H1 (cell line): ENCODE measurements around the gene CLNS1A. TPM values are rescaled to one million over a fixed set of nuclear protein-coding genes. Genes with fewer than 3 reads are reported as not detected.
A peak's percentile ranks its signal among the peaks of the same experiment; 100 is the strongest.

ENCODE experiments used
- CTCF ChIA-PET: fragments of 300-600 bp; sonication (Branson Sonifier 250); formaldehyde crosslinking; loops from one replicate; lab custom pipeline; 2021; ENCODE audit not compliant: partially characterized antibody; lab: Charles Lee
- POLR2A ChIA-PET: fragments of 300-600 bp; sonication (Branson Sonifier 250); formaldehyde crosslinking; loops from one replicate; lab custom pipeline; 2021; ENCODE audit warnings: inconsistent platforms; ENCODE audit not compliant: partially characterized antibody; lab: Charles Lee
- DNase-seq, 2 experiments: peaks; one replicate each; pipeline versions ENCODE4 v3.0.0 to v3.0.0-alpha.2; 2010 to 2022; ENCODE audit warnings: low spot score in 2 of 2, low read depth in 1 of 2, mixed read lengths in 1 of 2
- FAIRE-seq: peaks from 2 replicates; lab custom pipeline; 2011; peaks lifted over from hg19 to GRCh38; lab: Jason Lieb, UNC
- H2AFZ ChIP-seq: 2 replicates; pipeline ENCODE4 v1.8.1; 2012; ENCODE audit warnings: low read length, inconsistent platforms
- H2AK5ac ChIP-seq: 2 replicates; pipeline ENCODE4 v1.6.1; 2013; ENCODE audit warnings: low read depth, low read length
- H2BK120ac ChIP-seq: replicated peaks from 2 replicates; pipeline ENCODE3; 2013; ENCODE audit warnings: low read depth, low read length, inconsistent platforms
- H2BK12ac ChIP-seq: 2 replicates; pipeline ENCODE4 v1.6.1; 2013; ENCODE audit warnings: low read depth, low read length
- H2BK15ac ChIP-seq: 2 replicates; pipeline ENCODE4 v1.6.1; 2013; ENCODE audit warnings: low read length
- H2BK20ac ChIP-seq: 2 replicates; pipeline ENCODE4 v1.6.1; 2013; ENCODE audit warnings: low read length
- H2BK5ac ChIP-seq: 2 replicates; pipeline ENCODE4 v1.6.1; 2013; ENCODE audit warnings: low read depth, low read length
- H3K14ac ChIP-seq: 2 replicates; pipeline ENCODE4 v1.6.1; 2013; ENCODE audit warnings: inconsistent platforms; ENCODE audit not compliant: insufficient read length
- H3K18ac ChIP-seq: 2 replicates; pipeline ENCODE4 v1.6.1; 2013; ENCODE audit warnings: low read length; ENCODE audit errors: extremely low read depth
- H3K23ac ChIP-seq: 2 replicates; pipeline ENCODE4 v1.6.1; 2013; ENCODE audit warnings: inconsistent platforms; ENCODE audit not compliant: insufficient read length
- H3K23me2 ChIP-seq: 2 replicates; pipeline ENCODE4 v1.6.1; 2013; ENCODE audit warnings: low read depth, low read length
- H3K27ac ChIP-seq: 2 replicates; pipeline ENCODE4 v1.6.1; 2011; ENCODE audit warnings: low read depth, low read length, inconsistent platforms
- H3K27me3 ChIP-seq, 4 experiments: replicated peaks in 1 of 4; 1 replicate in 1 of 4; 2 replicates in 3 of 4; pipeline versions ENCODE4 v1.6.1 to v1.8.1; 2011 to 2013; ENCODE audit warnings: low read length in 3 of 4, mild to moderate bottlenecking in 3 of 4, inconsistent platforms in 2 of 4, mixed read lengths in 2 of 4, moderate library complexity in 1 of 4; ENCODE audit not compliant: control insufficient read depth in 3 of 4, insufficient read depth in 3 of 4; ENCODE audit errors: extremely low read depth in 1 of 4
- H3K36me3 ChIP-seq, 4 experiments: 2 replicates each; pipeline versions ENCODE4 v1.6.1 to v1.8.1; 2011 to 2013; ENCODE audit warnings: mild to moderate bottlenecking in 4 of 4, low read length in 3 of 4, moderate library complexity in 2 of 4, control low read depth in 1 of 4, inconsistent platforms in 1 of 4; ENCODE audit not compliant: insufficient read depth in 4 of 4, control insufficient read depth in 2 of 4
- H3K4ac ChIP-seq: replicated peaks from 2 replicates; pipeline ENCODE3; 2013; ENCODE audit warnings: low read length, low read depth, mixed read lengths, inconsistent platforms; ENCODE audit not compliant: insufficient read length
- H3K4me1 ChIP-seq, 4 experiments: replicated peaks in 1 of 4; 1 replicate in 1 of 4; 2 replicates in 3 of 4; pipeline versions ENCODE4 v1.6.1 to v1.8.1; 2011 to 2013; ENCODE audit warnings: low read length in 3 of 4, inconsistent platforms in 2 of 4, mixed read lengths in 1 of 4; ENCODE audit not compliant: insufficient read depth in 4 of 4, control insufficient read depth in 3 of 4
- H3K4me2 ChIP-seq, 2 experiments: 2 replicates each; pipeline versions ENCODE4 v1.6.1 to v1.8.1; 2011 to 2013; ENCODE audit warnings: low read depth in 2 of 2, low read length in 2 of 2, control low read depth in 1 of 2, inconsistent platforms in 1 of 2, mild to moderate bottlenecking in 1 of 2; ENCODE audit not compliant: insufficient read depth in 1 of 2
- H3K4me3 ChIP-seq, 4 experiments: fragments of 200-600, 300-600 bp in 1 of 4; sonication (generic), shearing (Covaris generic), sonication (Bioruptor Twin) in 1 of 4; 2 replicates each; pipeline versions ENCODE4 v1.5.1 to v1.8.1; 2011 to 2016; ENCODE audit warnings: low read length in 4 of 4, low read depth in 3 of 4, control low read depth in 2 of 4, inconsistent platforms in 2 of 4, mild to moderate bottlenecking in 2 of 4, mixed read lengths in 1 of 4, moderate library complexity in 1 of 4; ENCODE audit not compliant: insufficient read depth in 2 of 4; ENCODE audit errors: extremely low read depth in 1 of 4
- H3K56ac ChIP-seq: replicated peaks from 2 replicates; pipeline ENCODE3; 2013; ENCODE audit warnings: low read depth, mild to moderate bottlenecking, mixed read lengths, low read length, inconsistent platforms; ENCODE audit not compliant: insufficient read length
- H3K79me1 ChIP-seq: 2 replicates; pipeline ENCODE4 v1.6.1; 2013; ENCODE audit warnings: low read depth, low read length, control low read depth
- H3K79me2 ChIP-seq, 2 experiments: 2 replicates each; pipeline versions ENCODE4 v1.6.1 to v1.8.1; 2012 to 2013; ENCODE audit warnings: low read length in 2 of 2, mild to moderate bottlenecking in 2 of 2, inconsistent platforms in 1 of 2; ENCODE audit not compliant: insufficient read depth in 2 of 2, control insufficient read depth in 1 of 2
- H3K9ac ChIP-seq, 4 experiments: replicated peaks in 1 of 4; 1 replicate in 1 of 4; 2 replicates in 3 of 4; pipeline versions ENCODE4 v1.6.1 to v1.8.1; 2011 to 2013; ENCODE audit warnings: low read depth in 3 of 4, low read length in 3 of 4, control low read depth in 2 of 4, mild to moderate bottlenecking in 2 of 4, moderate library complexity in 2 of 4, inconsistent platforms in 1 of 4; ENCODE audit errors: extremely low read depth in 1 of 4
- H3K9me3 ChIP-seq, 2 experiments: 2 replicates each; pipeline versions ENCODE4 v1.6.1 to v1.8.1; 2012 to 2013; ENCODE audit warnings: mild to moderate bottlenecking in 2 of 2, moderate library complexity in 2 of 2, control low read depth in 1 of 2, inconsistent platforms in 1 of 2, low read depth in 1 of 2, low read length in 1 of 2, mixed read lengths in 1 of 2; ENCODE audit not compliant: insufficient read depth in 2 of 2
- H4K20me1 ChIP-seq, 2 experiments: replicated peaks in 1 of 2; 2 replicates each; pipeline versions ENCODE3 to v1.8.1; 2011 to 2013; ENCODE audit warnings: inconsistent platforms in 2 of 2, low read length in 2 of 2, mild to moderate bottlenecking in 1 of 2; ENCODE audit not compliant: insufficient read depth in 2 of 2, control insufficient read depth in 1 of 2
- H4K5ac ChIP-seq: 2 replicates; pipeline ENCODE4 v1.6.1; 2013; ENCODE audit warnings: low read length, low read depth, mixed read lengths, inconsistent platforms; ENCODE audit not compliant: insufficient read length
- H4K8ac ChIP-seq: 2 replicates; pipeline ENCODE4 v1.8.0; 2013; ENCODE audit warnings: mild to moderate bottlenecking, moderate library complexity, low read length, inconsistent platforms; ENCODE audit not compliant: insufficient read depth; ENCODE audit errors: extremely low read depth
- H4K91ac ChIP-seq: replicated peaks from 2 replicates; pipeline ENCODE3; 2013; ENCODE audit warnings: low read length, mixed read lengths, inconsistent platforms; ENCODE audit not compliant: insufficient read length
- BRCA1 ChIP-seq: IDR thresholded peaks from 2 replicates; pipeline ENCODE4 v1.6.1; 2012; ENCODE audit warnings: low read depth, low read length, improper control_type of control experiment
- CTCF ChIP-seq, 3 experiments: IDR thresholded peaks; 1 replicate in 2 of 3; 2 replicates in 1 of 3; pipeline versions ENCODE4 v1.5.1 to v1.6.1; 2011; ENCODE audit warnings: low read length in 3 of 3, mild to moderate bottlenecking in 3 of 3, inconsistent platforms in 2 of 3, low read depth in 1 of 3, moderate library complexity in 1 of 3; ENCODE audit not compliant: insufficient read depth in 1 of 3; ENCODE audit errors: control extremely low read depth in 1 of 3
- RAD21 ChIP-seq, 2 experiments: IDR thresholded peaks in 1 of 2; conservative IDR thresholded peaks in 1 of 2; 2 replicates each; pipeline ENCODE4 v1.6.1; 2011; ENCODE audit warnings: low read depth in 2 of 2, low read length in 2 of 2, improper control_type of control experiment in 1 of 2, inconsistent platforms in 1 of 2, mild to moderate bottlenecking in 1 of 2, moderate library complexity in 1 of 2
- SRF ChIP-seq: IDR thresholded peaks from 2 replicates; pipeline ENCODE4 v1.6.1; 2011; ENCODE audit warnings: mild to moderate bottlenecking, low read depth, low read length, moderate library complexity
- WGBS, 2 experiments: shearing (Covaris generic) in 1 of 2; methylation state at CpG; one replicate each; pipeline versions ENCODE4 v1.1.6 to v1.1.7; 2013 to 2015; ENCODE audit warnings: low lambda C conversion rate in 2 of 2, mixed read lengths in 2 of 2, inconsistent platforms in 1 of 2, low coverage in 1 of 2, missing lambda C conversion rate in 1 of 2; ENCODE audit not compliant: insufficient replicate concordance in 2 of 2, insufficient coverage in 1 of 2, insufficient read length in 1 of 2; ENCODE audit errors: extremely low coverage in 1 of 2, missing lambda C conversion rate in 1 of 2; 5-methylcytosine and 5-hydroxymethylcytosine counted together
- polyA plus RNA-seq, 7 experiments: library from polyadenylated mRNA; depleted of rRNA in 3 of 7; stranded (reverse) in 5 of 7; unstranded in 2 of 7; fragments of >200 nt in 5 of 7; fragments of 200-250 nt in 2 of 7; gene quantifications; 1 replicate in 5 of 7; 2 replicates in 1 of 7; 4 replicates in 1 of 7; pipeline versions ENCODE4 v1.2.1 to v1.2.3, GENCODE V29; 2011 to 2013; ENCODE audit warnings: missing spikeins in 2 of 7, mixed read lengths in 2 of 7
- total RNA-seq: library from RNA; stranded (reverse); fragmentation: NEBNext Ultra II Directional; extraction: Animal tissue kit (Norgen Biotek cat#: 25700); gene quantifications from 2 replicates; pipeline ENCODE4 v1.2.1, GENCODE V29; 2021

CLNS1A gene
- total and polyA plus RNA-seq, 2 of the 8 experiments (the other 6 are each of a cell fraction or from before 2014, with no cell fraction given) = 136 to 177 TPM

- Histone ChIP-seq H3K56ac (no peak overlapping the region), H3K23ac (no peak overlapping the region), H3K79me1 (no peaks in the 10 kb centered on the region), H2BK15ac (no peak overlapping the region), H4K91ac (no peak overlapping the region), H2BK5ac (no peak overlapping the region), H4K8ac (no peak overlapping the region), H4K20me1 (no peaks in the 10 kb centered on the region), H3K18ac (no peak overlapping the region), H3K79me2 (no peaks in the 10 kb centered on the region), H3K27ac (no peak overlapping the region), H2BK20ac (no peak overlapping the region), H3K4me2 (no peak overlapping the region), H4K5ac (no peak overlapping the region), H3K23me2 (no peaks in the 10 kb centered on the region), H3K9me3 (no peaks in the 10 kb centered on the region), H3K9ac (no peak overlapping the region), H2AFZ (no peak overlapping the region), H3K27me3 (no peaks in the 10 kb centered on the region), H3K36me3 (peaks cover 9 to 73% (median 48%) of the 10 kb centered on the region in 4 experiments), H3K4ac (no peak overlapping the region), H3K14ac (no peak overlapping the region), H3K4me1 (no peaks in the 10 kb centered on the region), H2BK12ac (no peak overlapping the region), H2AK5ac (no peak overlapping the region), H3K4me3 (no peak overlapping the region), H2BK120ac (no peak overlapping the region)
- TF ChIP-seq CTCF (IDR thresholded peaks at IDR 0.05; ENCODE audit: control extremely low read depth in 1 of 3, insufficient read depth in 1 of 3, low read depth in 1 of 3, low read length in 3 of 3) = peak in 2 of 3 experiments; percentile 37 to 68; a peak in 2 of 4 replicates
- TF ChIP-seq BRCA1 = no peak
- no peak for TF ChIP-seq SRF
- peak; percentile 71 to 75 for TF ChIP-seq RAD21 (IDR thresholded peaks at IDR 0.05 in 1 of 2, conservative IDR thresholded peaks at IDR 0.05 in 1 of 2; ENCODE audit: low read depth in 2 of 2, low read length in 2 of 2)
- 86% methylated on average over 3 of the region's 3 CpGs; no CpG with 5 or more reads in 1 of the 2 experiments for WGBS, 2 experiments
- POLR2A ChIA-PET = interaction anchor here (0.9 to 2.4 kb wide), 4 partner anchors 9 to 426 kb away, joined by 3 to 8 read pairs (median 4); no protein-coding TSS in a partner anchor
- CTCF ChIA-PET = interaction anchor here (0.7 to 2.8 kb wide), 28 partner anchors 9 to 493 kb away, joined by 3 to 17 read pairs (median 4); no protein-coding TSS in a partner anchor
- FAIRE-seq (no peak), DNase-seq (no peak)
These were observed 17.9 kb downstream of the CLNS1A start for GRCh38 chr11:77619576-77620198.
